ENCODE measurements around the gene UBA1.

UBA1 gene

GRCh38 chrX:47228550-47229270, 35.1 kb downstream of the UBA1 start:
- no peak for DNase-seq (ENCODE audit: low read depth in 2 of 2, low spot score in 1 of 2)

DNA sequence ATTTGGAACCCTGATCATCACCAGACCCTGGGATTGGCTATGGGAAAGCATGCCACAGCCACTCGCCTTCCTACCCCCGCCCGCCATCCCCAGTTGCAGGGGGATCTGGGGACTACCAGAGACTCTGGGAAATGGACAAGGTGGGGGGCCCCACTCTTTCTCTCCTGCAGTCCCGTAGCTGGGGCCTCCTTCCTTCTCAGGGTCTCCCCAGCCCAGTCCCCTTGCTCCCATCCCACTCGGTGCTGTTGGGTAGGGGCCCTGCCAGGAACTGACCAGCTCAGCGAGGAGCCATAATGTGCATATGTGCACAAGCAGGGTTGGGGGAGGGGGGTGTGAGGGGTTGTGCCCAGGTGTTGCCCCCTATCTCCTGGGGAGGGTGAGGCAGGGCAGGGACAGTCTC, 35.8 kb downstream of the UBA1 start:
- DNase-seq (ENCODE audit: low read depth in 2 of 2, low spot score in 1 of 2), result no peak

DNA sequence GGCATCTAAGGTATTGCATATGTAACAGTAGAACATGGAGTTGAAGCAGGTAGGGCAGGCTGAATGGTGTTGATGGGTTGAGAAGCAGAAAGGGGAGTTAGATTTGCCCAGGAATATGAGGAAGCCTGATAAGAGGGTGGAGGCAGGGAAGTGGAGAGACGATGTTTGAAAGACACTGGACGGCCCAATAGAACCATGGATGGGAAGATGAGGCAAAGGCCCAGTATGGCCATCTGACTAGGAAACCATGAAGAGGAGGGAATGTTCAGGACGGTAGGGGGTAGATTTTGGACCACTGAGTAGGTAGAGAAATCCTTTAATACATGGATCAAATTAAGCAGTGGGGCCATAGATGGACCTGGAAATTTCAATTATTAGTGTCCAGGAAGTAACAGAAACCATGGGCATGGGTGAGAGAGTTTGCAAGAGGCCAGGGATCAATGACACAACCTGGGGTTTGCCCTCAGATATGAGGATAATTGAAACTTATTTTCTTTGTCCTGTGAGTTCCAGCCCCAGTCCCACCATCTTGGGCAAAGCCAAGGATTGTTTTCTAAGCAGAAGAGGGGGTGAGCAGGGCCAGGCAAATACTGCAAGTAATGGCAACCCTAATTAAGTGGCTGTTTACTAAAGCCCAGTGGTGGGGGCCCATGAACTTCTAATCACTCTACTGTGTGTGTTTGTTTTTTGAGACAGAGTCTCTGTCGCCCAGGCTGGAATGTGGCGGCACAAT, 36.7 kb downstream of the UBA1 start:
- DNase-seq (ENCODE audit: low read depth in 2 of 2, low spot score in 1 of 2), result no peak

DNA sequence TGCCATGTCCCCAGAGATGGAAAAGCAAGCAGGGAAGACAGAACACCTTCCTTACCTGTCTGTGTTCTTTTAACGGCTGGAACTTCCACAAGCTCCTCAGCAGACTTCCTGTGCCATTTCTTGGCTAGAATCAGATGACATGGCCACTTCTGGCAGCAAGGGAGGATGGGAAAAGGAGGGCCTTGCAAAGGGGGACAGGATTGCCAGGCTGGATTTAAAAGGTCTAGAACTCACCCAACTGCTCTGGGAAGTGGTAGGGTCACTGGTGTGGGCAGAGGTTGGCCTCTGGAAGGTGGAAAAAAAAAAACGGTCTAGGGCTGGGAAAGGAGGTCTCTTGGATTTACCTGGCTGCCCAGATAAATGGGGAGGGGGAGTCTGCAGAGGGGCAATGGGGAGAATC, 37.5 kb downstream of the UBA1 start:
- no peak for DNase-seq (ENCODE audit: low read depth in 2 of 2, low spot score in 1 of 2)

DNA sequence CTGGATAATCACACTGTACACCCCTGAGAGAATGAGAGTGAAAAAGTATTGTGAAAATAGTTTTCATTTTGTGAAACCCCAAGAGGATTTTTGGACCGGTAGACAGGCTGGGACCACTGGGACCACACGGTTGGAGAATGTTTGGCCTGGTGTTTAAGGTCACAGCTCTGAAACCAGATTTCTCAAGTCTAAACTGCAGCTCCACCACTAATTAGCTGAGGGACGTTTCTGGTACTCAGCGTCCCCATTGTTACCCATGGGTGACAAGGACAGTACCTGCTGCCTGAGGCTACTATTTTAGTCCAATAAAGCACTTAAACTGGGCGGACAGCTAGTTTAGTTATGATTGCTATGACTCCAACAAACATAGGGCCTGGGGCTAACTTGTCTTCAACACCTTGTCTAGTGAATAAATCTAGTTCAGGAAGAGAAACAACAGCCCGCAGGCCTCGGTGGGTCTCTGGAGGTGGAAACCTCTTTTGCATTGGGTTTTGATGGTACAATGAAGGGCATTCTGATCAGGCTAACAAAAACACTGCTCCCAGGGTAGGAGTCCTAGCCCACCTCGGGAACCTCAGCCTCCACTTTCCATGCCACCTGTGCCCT, 38.7 kb downstream of the UBA1 start:
- DNase-seq (ENCODE audit: low read depth in 2 of 2, low spot score in 1 of 2), result no peak

DNA sequence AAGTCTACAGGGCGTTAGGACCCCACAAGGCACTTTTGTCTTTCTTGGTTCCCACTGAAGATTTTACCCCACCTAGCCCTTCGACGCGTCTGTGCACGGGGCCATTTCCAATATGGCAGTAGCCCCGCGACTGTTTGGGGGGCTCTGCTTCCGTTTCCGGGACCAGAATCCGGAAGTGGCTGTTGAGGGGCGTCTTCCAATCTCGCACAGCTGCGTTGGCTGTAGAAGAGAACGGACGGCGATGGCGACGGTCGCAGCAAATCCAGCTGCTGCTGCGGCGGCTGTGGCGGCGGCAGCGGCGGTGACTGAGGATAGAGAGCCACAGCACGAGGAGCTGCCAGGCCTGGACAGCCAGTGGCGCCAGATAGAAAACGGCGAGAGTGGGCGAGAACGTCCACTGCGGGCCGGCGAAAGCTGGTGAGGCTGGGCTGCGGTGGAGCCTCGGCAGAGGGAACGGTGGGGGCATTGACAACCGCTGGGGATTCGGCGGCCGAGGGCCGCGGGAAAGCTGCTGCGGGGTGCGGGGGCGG, 39.2 kb downstream of the UBA1 start, which contains the start of gene USP11:
TSS of gene USP11 (plus strand) at position 207 of the 530 bp plus-strand sequence. CDS start at position 242, 35 bp downstream.
- DNase-seq (ENCODE audit: low read depth in 2 of 2, low spot score in 1 of 2), result peak in 1 of 2 donors; percentile 41

- peak; percentile 85 to 86 for DNase-seq (ENCODE audit: low read depth in 2 of 2, low spot score in 1 of 2)
Observed at GRCh38 chrX:47233333-47234113, 39.9 kb downstream of the UBA1 start.

- DNase-seq (ENCODE audit: low read depth in 2 of 2, low spot score in 1 of 2), result no peak
Observed at GRCh38 chrX:47234583-47234982, 41.0 kb downstream of the UBA1 start.

DNA sequence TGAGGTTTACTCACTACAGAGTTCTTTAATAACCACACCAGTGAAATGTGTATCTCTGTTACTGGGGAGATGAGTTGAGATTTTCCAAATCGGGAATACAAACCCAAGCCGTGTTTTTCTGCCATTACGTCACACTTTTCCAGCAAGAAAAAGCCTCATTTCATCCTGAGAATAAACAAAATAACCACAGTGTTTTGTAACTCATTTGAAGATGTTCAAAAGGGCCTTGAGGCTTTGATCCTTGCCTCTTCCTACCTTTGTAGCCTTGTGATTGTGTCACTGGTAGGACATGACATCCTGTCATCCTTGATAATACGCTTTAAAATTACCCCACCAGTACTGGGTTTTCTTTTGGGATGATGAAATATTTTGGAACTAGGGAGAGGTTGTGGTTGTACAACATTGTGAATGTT, 42.1 kb downstream of the UBA1 start:
- DNase-seq (ENCODE audit: low read depth in 2 of 2, low spot score in 1 of 2), result no peak

GRCh38 chrX:47239199-47239598, 45.6 kb downstream of the UBA1 start:
- DNase-seq (ENCODE audit: low read depth in 2 of 2, low spot score in 1 of 2), result no peak

- no peak for DNase-seq (ENCODE audit: low read depth in 2 of 2, low spot score in 1 of 2)
Observed at GRCh38 chrX:47239898-47240545, 46.4 kb downstream of the UBA1 start.

DNA sequence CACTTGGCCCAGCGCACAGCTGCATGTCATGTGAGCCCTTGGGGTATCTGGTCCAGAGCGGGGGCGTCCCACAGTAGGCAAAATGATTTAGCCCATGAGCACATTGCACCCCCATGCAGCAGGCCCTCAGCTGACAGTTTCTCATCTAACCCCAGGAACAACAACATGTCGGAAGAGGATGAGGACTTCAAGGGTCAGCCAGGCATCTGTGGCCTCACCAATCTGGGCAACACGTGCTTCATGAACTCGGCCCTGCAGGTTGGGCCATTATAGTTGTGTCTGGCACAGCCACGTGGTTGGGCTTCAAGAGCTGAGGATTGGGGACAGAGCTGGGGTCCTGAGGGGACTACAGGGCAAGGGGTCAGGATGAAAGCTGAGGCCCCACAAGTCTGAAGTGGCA, 47.0 kb downstream of the UBA1 start:
- DNase-seq (ENCODE audit: low read depth in 2 of 2, low spot score in 1 of 2), result no peak

DNA sequence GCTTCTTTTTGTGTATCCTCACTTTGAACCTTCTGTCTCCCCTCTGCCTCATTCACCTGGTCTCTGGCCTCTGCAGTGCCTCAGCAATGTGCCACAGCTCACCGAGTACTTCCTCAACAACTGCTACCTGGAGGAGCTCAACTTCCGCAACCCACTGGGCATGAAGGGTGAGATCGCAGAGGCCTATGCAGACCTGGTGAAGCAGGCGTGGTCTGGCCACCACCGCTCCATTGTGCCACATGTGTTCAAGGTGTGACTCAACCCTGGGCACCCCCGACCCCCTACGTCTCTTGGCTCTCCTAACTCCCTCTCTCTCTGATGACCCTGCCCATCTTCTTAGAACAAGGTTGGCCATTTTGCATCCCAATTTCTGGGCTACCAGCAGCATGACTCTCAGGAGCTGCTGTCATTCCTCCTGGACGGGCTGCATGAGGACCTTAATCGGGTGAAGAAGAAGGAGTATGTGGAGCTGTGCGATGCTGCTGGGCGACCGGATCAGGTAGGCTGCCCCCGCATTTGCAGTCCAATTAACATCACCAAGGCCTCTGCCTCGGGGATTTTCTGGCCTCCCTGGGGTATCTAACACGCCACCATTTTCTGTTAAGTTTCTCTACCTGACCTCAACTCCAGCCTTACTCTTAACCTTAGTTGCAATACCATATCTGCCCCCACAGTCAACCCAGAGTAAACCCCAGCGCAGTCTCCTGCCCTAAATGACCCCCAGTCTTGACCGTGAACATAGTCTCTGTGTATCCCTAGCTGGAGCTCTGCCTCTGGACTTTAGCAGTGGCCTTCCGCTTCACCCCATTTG, 47.8 kb downstream of the UBA1 start:
- DNase-seq (ENCODE audit: low read depth in 2 of 2, low spot score in 1 of 2), result no peak

- DNase-seq (ENCODE audit: low read depth in 2 of 2, low spot score in 1 of 2), result no peak
Observed at GRCh38 chrX:47242321-47242720, 48.7 kb downstream of the UBA1 start.

- no peak for DNase-seq (ENCODE audit: low read depth in 2 of 2, low spot score in 1 of 2)
Observed at GRCh38 chrX:47243351-47243750, 49.7 kb downstream of the UBA1 start.

GRCh38 chrX:47244676-47245075, 51.0 kb downstream of the UBA1 start:
- no peak for DNase-seq (ENCODE audit: low read depth in 2 of 2, low spot score in 1 of 2)

GRCh38 chrX:47245156-47245555, 51.5 kb downstream of the UBA1 start:
- no peak for DNase-seq (ENCODE audit: low read depth in 2 of 2, low spot score in 1 of 2)

- no peak for DNase-seq (ENCODE audit: low read depth in 2 of 2, low spot score in 1 of 2)
Observed at GRCh38 chrX:47247206-47247998, 53.8 kb downstream of the UBA1 start.

GRCh38 chrX:47247999-47248320, 54.3 kb downstream of the UBA1 start:
- no peak for DNase-seq (ENCODE audit: low read depth in 2 of 2, low spot score in 1 of 2)
